ENCODE data around the gene EIF4B.

EIF4B gene

DNA sequence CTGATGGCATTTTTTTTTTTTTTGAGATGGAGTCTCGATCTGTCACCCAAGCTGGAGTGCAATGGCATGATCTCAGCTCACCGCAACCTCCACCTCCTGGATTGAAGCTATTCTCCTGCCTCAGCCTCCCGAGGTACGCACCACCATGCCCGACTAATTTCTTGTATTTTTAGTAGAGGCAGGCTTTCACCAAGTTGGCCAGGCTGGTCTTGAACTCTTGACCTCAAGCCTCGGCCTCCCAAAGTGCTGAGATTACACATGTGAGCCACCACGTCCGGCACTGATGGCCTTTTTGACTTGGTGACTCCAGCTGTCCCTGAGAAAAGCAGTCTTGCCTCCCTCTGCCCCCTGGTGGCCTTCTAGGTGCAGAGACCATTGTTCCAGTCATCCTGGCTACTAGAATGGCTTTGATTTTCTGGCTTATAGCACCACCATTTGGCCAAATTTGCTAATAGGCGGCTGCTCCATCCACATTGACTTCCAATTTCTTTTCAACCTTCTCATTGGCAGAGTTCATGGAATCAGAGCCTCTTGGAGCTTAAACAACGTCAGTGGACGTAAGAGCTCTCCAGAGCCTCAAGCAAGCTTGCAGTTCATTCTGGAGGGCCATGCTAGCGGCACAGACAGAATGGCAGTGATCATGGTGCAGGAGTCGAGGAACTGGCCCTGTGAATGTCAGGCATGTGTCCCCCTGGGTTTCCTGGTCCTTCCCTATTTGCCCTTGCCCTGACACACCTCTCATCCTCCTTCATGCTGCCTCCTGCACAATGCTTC is 25.4 kb upstream of the EIF4B start:
- TF ChIP-seq ZFX (IDR thresholded peaks at IDR 0.05; ENCODE audit: borderline replicate concordance) (no peak), CTCF (IDR thresholded peaks at IDR 0.05) (peak; percentile 100)

DNA sequence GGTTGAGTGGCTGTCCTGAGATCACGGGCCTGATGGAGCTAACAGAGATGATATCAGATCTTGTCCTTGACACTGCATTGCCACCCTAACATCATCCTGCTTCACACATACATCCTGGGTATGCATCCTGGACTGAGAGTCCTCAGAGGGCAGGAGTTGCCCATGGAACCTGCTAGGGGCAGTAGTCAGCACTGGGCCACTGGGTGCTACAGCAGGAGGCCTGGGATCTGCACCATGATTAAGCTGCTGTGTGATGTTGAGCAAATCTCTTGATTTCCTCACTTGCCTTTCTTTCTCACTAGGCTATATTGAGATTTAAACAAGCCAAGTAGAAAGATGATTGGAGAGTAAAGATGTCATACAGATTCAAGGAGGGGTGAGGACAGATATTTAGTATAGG is 22.1 kb upstream of the EIF4B start:
- TF ChIP-seq CTCF (IDR thresholded peaks at IDR 0.05) = peak; percentile 36
- TF ChIP-seq ZFX (IDR thresholded peaks at IDR 0.05; ENCODE audit: borderline replicate concordance) = no peak

More for the DNA sequence above, 25.4 kb upstream of the EIF4B start:
- no peak overlapping the region for H3K27ac ChIP-seq

DNA sequence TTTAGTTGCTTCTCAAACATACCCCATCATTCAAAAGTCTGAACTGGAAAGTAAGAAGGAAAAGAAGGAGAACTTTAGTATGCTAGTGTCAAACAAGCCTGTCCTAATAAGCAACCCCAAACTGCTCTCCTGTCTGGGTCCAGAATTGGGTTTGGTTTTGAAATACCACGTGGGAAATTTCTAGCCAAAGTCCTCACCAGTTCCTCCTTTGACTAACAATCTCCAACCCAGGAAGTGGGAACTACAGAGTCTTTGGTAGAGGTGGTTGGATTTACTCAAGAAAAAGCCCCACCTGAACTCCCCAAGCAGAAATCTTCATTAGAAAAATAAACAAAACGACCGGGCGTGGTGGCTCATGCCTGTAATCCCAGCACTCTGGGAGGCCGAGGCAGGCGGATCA is 17.4 kb upstream of the EIF4B start:
- TF ChIP-seq ZFX (IDR thresholded peaks at IDR 0.05; ENCODE audit: borderline replicate concordance) (no peak), CTCF (IDR thresholded peaks at IDR 0.05) (no peak)

More for the DNA sequence above, 22.1 kb upstream of the EIF4B start:
- H3K27ac ChIP-seq = no peak overlapping the region

DNA sequence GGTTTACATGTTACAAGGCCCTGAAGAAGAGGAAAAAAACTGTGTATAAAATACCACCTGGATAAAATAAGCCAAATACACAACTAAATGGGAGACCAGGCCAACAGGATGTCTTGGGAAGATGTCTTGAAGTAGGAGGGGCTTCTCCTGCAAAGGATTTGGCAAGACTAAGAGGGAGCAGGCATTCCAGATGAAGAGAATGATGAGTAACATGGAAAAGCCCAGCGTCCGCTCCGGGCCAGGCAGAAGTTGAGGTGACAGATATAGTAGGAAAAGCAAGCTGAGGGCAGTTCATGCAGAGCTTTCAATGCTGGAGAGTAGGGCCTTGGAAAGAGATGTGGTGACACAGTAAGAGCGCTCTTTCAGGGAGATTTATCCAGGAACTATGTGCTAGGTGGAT is 16.1 kb upstream of the EIF4B start:
- TF ChIP-seq ZFX (IDR thresholded peaks at IDR 0.05; ENCODE audit: borderline replicate concordance) (no peak), CTCF (IDR thresholded peaks at IDR 0.05) (no peak)
- H3K27ac ChIP-seq = no peak overlapping the region

More for the DNA sequence above, 17.4 kb upstream of the EIF4B start:
- no peak overlapping the region for H3K27ac ChIP-seq

- H3K27ac ChIP-seq = peak overlapping the region; percentile 71
These were observed 14.0 kb upstream of the EIF4B start for GRCh38 chr12:52992240-52992639.

- peak overlapping the region; percentile 71 for H3K27ac ChIP-seq
- TF ChIP-seq CTCF (IDR thresholded peaks at IDR 0.05) = no peak
- no peak for TF ChIP-seq ZFX (IDR thresholded peaks at IDR 0.05; ENCODE audit: borderline replicate concordance)
These were observed 13.3 kb upstream of the EIF4B start for GRCh38 chr12:52992699-52993557.

DNA sequence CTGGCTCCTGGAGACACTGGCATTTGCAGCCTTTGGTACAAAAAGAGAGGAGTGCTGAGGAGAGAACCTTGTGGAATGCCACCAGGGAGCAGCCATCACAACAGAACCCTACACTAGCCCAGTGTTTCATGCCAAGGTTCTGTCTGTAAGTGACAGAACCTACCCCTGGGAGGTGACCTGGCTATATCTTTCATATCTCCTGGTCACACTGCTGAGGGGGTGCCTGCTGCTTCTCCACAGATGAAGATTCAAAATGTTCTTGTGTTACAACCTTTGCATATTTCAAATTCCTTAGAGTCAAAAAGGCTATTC is 12.7 kb upstream of the EIF4B start:
- TF ChIP-seq CTCF (IDR thresholded peaks at IDR 0.05) (no peak), ZFX (IDR thresholded peaks at IDR 0.05; ENCODE audit: borderline replicate concordance) (no peak)
- peak overlapping the region; percentile 71 for H3K27ac ChIP-seq

Measured in 22Rv1 (cell line).